GM12875 (cell line): ENCODE results near the gene ATRNL1.
"Not testable (repeated sequence)": the region's sequence is repeated elsewhere in the genome, so short reads cannot be mapped to it uniquely, and the experiment has no call there.

ENCODE experiments used
- H3K4me3 ChIP-seq: one replicate; pipeline ENCODE4 v1.5.1; 2011; ENCODE audit warnings: low read depth, low read length, control low read depth
- TF ChIP-seq, protein P1 (sequence below): IDR thresholded peaks from 2 replicates; pipeline ENCODE4 v1.5.1; 2011; ENCODE audit warnings: low read depth, mild to moderate bottlenecking, control low read depth, inconsistent platforms, low read length, moderate library complexity, borderline replicate concordance; ENCODE audit not compliant: insufficient read depth

The ATRNL1 gene

GRCh38 chr10:115801457-115801856 lies 708.3 kb downstream of the ATRNL1 start:
- TF ChIP-seq, protein P1, sequence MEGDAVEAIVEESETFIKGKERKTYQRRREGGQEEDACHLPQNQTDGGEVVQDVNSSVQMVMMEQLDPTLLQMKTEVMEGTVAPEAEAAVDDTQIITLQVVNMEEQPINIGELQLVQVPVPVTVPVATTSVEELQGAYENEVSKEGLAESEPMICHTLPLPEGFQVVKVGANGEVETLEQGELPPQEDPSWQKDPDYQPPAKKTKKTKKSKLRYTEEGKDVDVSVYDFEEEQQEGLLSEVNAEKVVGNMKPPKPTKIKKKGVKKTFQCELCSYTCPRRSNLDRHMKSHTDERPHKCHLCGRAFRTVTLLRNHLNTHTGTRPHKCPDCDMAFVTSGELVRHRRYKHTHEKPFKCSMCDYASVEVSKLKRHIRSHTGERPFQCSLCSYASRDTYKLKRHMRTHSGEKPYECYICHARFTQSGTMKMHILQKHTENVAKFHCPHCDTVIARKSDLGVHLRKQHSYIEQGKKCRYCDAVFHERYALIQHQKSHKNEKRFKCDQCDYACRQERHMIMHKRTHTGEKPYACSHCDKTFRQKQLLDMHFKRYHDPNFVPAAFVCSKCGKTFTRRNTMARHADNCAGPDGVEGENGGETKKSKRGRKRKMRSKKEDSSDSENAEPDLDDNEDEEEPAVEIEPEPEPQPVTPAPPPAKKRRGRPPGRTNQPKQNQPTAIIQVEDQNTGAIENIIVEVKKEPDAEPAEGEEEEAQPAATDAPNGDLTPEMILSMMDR: no peak
- no peak overlapping the region for H3K4me3 ChIP-seq

DNA sequence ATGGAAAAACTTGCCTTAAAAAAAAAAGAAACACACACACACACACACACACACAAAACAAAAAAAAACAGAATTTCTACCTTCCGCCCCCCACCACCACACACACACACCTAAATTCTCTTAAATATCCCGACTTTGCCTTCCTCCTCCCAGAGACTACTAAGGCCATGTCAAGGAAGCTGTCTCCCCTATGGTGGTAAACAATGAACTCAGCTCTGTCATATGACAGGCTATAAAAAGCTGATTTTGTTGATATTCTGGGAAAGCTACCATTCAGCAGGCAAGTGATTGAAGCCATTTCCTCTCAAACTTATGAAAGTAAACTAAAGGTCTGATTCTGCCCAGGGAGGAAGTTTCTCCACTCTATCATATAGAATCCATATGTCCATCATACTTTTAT lies 708.8 kb downstream of the ATRNL1 start:
- TF ChIP-seq, protein P1: no peak
- no peak overlapping the region for H3K4me3 ChIP-seq

- H3K4me3 ChIP-seq: no peak overlapping the region
Measured at GRCh38 chr10:115802911-115803310, 709.7 kb downstream of the ATRNL1 start.

DNA sequence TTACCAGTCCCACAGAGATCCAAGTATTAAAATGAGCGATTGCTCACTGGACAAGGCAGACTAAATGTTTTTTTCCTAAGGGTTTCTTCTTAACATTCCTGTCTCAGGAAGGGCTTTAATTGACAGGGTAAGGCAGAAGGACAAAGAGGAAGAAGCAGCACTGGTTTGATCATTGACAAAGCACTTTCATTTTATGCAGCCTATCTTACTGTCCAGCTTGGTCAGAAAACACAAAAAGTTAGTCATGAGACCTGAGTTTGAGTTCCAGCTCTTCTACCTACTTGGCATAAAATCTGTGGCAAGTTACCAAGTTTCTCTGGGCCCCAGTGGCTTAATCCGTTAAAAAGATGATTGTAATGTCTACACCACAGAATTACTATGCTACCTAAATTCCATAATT lies 721.4 kb downstream of the ATRNL1 start:
- no peak overlapping the region for H3K4me3 ChIP-seq
- TF ChIP-seq, protein P1: no peak

More at GRCh38 chr10:115802911-115803310, 709.7 kb downstream of the ATRNL1 start:
- TF ChIP-seq, protein P1: no peak

DNA sequence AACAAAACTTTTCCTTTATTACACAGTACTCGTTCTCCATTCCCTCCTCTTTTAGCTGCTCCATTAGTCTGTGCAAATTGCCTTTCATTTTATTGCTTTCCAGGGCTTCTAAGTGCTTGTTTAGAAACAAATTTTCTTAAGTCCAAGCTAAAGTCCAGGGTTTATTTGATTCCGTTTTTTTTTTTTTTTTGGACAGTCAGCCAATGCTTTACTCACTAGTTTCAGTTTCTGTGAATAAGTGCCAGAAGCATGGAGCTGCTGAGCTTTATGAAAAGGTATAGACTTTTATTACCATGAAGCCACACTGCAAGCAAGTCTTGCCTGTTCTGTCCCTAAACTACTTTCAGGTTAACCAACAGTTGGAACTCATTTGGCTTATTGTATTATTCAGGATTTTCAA lies 724.8 kb downstream of the ATRNL1 start:
- TF ChIP-seq, protein P1: no peak
- no peak overlapping the region for H3K4me3 ChIP-seq

DNA sequence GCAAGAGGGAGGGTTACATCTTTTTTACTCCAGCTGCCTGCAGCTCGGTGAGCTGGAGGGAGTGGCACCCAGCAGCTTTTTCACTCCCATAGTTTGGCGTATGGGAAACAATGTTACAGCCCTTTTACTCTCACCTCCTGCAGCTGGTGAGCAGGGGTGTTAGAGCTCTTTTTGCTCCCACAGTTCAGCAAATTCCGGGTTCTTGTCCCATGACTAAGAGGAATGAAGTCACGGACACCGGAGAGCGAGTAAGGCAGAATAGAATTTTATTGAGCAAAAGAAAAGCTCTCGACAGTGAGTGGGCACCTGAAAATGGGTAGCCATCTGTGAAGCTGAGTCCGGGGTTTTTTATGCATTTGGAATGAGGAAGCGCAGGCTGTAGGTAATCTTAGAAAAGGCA lies 733.2 kb downstream of the ATRNL1 start:
- TF ChIP-seq, protein P1: no peak
- no peak overlapping the region for H3K4me3 ChIP-seq

DNA sequence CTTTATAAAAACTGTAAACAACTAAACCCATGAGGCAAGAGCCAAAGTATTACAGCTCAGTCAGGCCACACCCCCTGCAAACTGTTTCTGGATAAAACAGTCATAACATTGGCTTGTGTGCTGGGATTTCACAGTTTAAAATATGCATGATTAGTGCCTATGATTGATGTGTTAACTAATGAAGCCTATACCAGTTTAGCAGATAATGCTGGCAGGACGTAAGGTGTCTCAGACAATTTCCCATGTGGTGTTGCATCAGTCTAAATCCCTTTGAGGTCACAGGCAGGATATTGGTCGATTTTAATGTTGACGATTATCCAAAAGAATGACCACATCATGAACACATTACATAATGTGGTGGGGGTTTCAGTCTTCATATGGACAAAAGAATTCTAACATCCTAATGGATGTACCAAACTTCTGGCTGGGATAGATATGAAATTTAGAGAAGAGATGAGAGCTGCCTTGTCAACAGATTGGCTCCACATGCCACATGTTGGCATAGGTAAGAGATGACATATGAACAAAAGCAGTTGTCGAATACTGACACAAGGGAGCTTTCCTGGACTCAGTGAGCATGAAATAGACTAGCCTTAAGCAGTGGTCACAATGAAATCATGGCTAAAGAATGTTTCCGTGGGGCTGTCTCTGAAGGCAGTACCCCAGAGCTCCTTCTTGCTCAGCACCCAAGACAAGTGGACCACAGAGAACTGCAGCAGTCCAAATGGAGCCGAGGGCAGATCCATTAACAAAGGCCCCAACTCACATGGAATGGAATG lies 734.3 kb downstream of the ATRNL1 start:
- H3K4me3 ChIP-seq: no peak overlapping the region
- TF ChIP-seq, protein P1: no peak

- not testable (repeated sequence) for H3K4me3 ChIP-seq
Measured at GRCh38 chr10:115828182-115828581, 735.0 kb downstream of the ATRNL1 start.
